ENCODE results near the gene GRIA1.

GRIA1 gene

DNA sequence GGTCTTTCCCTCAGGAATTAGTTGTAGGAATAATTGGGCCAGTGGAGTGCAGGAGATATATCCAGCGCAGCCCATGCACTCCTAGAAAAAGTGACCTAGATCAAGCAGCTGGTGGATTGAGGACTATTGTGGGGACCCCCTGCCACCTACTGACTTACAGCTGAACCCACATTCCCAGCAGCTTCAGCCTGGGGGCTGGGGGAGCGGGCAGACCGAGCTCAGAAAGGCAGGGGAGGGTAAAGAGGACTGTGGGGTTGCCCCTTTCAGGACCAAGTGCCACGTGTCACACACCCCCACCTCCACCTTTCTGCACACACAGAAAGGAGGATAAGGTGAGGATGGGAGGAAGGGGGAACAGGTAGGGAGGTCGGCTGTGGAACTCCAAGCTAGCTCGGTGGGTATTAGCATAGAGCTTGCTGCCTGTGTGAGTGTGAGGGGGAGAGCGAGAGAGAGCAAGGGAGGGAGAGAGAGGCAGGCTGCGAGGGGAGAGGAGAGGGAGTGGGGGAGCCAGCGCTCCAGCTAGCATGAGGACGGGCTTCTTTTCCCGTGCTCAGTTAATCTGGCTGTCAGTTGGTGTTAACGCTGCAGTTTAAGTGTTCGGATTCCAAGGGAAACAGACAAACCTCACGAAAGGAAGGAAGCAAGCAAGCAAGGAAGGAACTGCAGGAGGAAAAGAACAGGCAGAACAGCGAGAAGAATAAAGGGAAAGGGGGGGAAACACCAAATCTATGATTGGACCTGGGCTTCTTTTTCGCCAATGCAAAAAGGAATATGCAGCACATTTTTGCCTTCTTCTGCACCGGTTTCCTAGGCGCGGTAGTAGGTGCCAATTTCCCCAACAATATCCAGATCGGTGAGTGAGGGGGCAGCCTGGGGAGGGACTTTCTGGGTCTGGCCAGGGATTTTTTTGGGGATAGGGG is at the start of gene GRIA1:
GRIA1 (plus strand) TSS at position 553 of the 920 bp plus-strand sequence.
- H3K4me1 Mint-ChIP-seq = no peaks in the 10 kb centered on the region

DNA sequence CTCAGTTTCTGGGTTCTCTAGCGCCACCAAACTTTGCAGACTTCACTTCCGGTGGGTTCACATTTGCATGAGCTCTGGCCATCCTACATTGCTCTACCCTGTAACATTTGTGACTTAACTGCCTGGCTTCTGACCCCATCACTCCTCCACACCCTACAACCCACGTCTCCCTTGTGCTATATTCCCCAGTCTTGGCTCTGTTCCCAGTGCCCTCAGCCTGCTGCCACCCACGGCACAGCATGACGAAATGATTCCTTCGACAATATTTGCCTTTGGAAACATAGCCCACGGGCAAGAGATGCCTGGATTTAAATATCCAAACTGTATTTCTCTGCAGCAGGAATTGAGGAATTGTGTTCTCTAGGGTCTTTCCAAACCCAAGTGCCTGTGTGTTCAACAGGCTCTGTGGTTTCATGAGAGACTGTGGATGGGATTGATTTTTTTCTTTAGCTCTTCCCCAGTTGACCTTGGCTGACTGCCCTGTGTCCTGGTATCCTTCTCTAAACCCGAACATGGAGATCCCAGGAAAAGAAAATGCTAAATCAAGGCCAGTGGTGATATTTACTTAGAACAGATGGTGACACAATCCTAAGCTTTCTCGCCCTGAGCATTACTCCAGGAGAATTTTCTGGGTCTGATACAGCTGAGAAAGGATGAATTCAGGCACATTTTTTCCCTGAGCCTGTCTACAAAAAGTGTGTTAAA is 44.4 kb upstream of the GRIA1 start:
- H3K27ac Mint-ChIP-seq = no peak overlapping the region
- H3K27me3 Mint-ChIP-seq = peaks cover 1% of the 10 kb centered on the region
- H3K36me3 Mint-ChIP-seq = no peaks in the 10 kb centered on the region
- H3K9me3 Mint-ChIP-seq = no peaks in the 10 kb centered on the region
- no peaks in the 10 kb centered on the region for H3K4me1 Mint-ChIP-seq
- no peak overlapping the region for H3K4me3 Mint-ChIP-seq

More for the DNA sequence above, at the start of gene GRIA1:
- no peaks in the 10 kb centered on the region for H3K36me3 Mint-ChIP-seq
- no peak within 1 kb of the TSS for H3K4me3 Mint-ChIP-seq
- H3K27me3 Mint-ChIP-seq = peaks cover 27% of the 10 kb centered on the region
- no peaks in the 10 kb centered on the region for H3K9me3 Mint-ChIP-seq
- no peak within 1 kb of the TSS for H3K27ac Mint-ChIP-seq

DNA sequence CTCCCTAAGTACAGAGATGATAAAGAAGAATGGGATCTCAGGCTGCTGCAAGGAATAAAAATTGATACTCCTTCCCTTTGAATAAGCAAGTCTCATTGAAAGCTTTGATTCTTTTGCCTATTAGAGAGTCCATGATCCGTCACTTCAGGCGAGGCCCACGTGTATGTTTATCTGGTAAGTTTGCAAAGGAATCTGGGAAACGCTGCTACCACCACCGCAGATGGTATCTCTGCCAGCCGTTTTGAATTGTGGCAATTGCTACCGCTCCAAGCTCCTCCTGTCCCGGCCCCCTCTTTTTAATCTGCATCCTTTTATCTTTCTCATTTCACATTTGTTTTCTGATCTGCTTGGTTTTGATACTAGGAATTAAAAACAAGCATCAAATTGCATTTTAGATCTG is 42.9 kb upstream of the GRIA1 start:
- H3K27me3 Mint-ChIP-seq = no peaks in the 10 kb centered on the region
- H3K27ac Mint-ChIP-seq = no peak overlapping the region
- H3K36me3 Mint-ChIP-seq = no peaks in the 10 kb centered on the region
- no peaks in the 10 kb centered on the region for H3K4me1 Mint-ChIP-seq
- H3K9me3 Mint-ChIP-seq = no peaks in the 10 kb centered on the region
- H3K4me3 Mint-ChIP-seq = no peak overlapping the region

DNA sequence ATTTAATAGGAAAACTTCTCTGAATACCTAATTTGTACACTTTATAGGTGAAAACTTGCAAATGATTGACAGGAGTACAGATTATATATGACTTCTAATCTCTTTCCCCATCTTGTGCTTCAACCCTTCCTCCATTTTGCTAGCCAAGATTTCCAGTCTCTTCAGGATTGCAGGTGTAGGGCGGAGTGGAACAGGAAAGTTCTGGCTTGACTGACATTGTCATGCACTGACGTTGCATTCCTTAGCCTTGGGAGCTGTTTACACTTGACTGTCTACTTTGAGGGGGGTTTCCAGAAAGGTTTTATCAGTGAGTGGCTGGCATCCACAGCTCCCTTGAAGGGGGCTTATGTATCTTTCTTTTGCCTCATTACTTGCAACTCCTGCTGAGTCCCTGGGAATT is 34.1 kb upstream of the GRIA1 start:
- no peaks in the 10 kb centered on the region for H3K36me3 Mint-ChIP-seq
- H3K27ac Mint-ChIP-seq = no peak overlapping the region
- no peaks in the 10 kb centered on the region for H3K4me1 Mint-ChIP-seq
- H3K4me3 Mint-ChIP-seq = no peak overlapping the region
- no peaks in the 10 kb centered on the region for H3K9me3 Mint-ChIP-seq
- no peaks in the 10 kb centered on the region for H3K27me3 Mint-ChIP-seq

DNA sequence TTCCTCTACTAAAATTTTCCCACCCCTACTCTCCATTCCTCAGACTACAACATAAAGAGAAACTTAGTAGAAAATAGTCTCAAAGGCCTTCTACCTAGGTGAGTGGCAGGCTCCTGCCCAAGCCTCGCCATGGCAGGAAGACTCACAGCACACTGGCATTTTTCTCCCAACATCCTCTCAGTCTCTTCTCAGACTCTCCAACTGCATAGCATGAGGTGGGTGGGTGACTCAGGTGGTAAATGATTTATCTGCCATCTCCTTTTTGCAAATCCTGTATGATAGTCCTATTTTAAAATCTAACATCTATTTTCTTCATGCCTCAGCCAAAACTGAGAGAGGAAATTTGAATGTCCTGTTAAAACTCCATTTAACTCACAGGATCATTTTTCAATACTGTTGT is 33.5 kb upstream of the GRIA1 start:
- Mint-ChIP-seq H3K9me3 (no peaks in the 10 kb centered on the region), H3K27ac (no peak overlapping the region), H3K4me1 (no peaks in the 10 kb centered on the region), H3K4me3 (no peak overlapping the region), H3K36me3 (no peaks in the 10 kb centered on the region), H3K27me3 (no peaks in the 10 kb centered on the region)

DNA sequence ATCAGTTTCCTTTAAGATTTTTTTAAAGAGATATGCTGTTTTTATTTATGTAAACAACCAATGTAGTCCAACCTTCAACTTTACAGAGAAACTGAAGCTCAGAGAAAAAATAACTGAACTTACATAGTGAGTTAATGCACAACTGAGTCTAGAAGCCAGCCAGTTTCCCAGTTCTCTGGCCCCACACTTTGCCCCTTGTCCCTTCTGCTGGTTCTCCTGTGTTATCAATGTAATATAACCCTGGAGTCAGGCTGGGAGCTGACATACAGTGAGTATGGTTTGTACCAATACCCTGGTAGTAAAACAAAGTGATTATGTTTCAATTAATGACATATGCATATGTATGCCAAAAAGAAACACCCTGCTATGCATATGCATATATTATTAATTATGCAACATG is 32.2 kb upstream of the GRIA1 start:
- H3K4me1 Mint-ChIP-seq = no peaks in the 10 kb centered on the region
- H3K27me3 Mint-ChIP-seq = no peaks in the 10 kb centered on the region
- no peaks in the 10 kb centered on the region for H3K36me3 Mint-ChIP-seq
- H3K4me3 Mint-ChIP-seq = no peak overlapping the region
- H3K9me3 Mint-ChIP-seq = no peaks in the 10 kb centered on the region
- H3K27ac Mint-ChIP-seq = no peak overlapping the region

DNA sequence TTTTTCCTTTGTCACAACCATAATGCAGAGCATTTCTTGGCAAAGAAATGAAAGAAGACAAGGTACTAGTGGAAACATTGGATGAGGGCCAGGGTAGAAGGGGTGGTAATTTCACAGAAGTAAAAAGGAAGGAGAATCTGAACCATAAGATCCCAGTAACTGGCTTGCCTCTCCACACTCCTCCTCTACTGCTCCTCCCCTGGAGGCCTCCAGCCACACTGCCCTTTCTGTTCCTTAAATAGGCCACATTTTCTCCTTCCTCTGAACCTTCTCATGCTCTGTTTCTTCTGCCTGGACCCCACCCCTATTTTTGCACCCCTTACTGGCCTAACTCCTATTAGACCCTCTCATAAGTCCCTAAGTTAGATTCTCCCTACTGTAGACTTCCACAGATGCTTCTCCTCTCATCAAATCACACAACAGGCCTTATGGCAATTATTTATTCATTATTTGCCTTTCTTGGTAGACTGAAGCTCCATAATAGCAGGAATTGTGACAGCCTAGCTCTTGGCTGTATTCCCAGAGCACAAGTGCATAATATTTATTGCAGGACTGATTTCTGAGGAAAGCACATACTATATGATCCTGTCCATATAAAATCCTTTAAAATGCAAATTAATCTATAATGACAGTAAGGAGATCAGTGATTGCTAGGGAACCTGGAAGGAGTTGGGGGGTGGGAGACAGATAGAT is 31.3 kb upstream of the GRIA1 start:
- Mint-ChIP-seq H3K9me3 (no peaks in the 10 kb centered on the region), H3K4me1 (no peaks in the 10 kb centered on the region), H3K4me3 (no peak overlapping the region), H3K36me3 (no peaks in the 10 kb centered on the region), H3K27me3 (no peaks in the 10 kb centered on the region), H3K27ac (no peak overlapping the region)

DNA sequence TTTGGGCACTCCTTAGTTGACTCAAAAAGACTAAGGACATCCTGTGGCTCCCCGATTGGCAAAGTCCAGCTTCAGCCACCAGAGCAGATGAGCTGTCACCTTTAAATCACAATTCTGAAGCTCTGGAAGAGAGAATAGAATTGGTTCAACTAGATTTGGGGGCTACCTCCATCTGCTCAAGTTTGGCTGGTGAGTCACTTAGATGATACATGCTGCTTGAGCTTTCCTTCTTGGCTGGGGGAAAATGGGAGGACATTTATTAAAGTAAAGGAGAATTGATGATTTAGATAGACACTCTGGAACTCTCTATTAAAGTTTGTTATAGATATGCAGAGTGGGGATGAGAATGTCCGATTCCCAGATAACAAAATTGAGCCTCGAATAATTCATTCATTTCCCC is 30.0 kb upstream of the GRIA1 start:
- Mint-ChIP-seq H3K27me3 (no peaks in the 10 kb centered on the region), H3K4me3 (no peak overlapping the region), H3K36me3 (no peaks in the 10 kb centered on the region), H3K27ac (no peak overlapping the region), H3K4me1 (no peaks in the 10 kb centered on the region), H3K9me3 (no peaks in the 10 kb centered on the region)

DNA sequence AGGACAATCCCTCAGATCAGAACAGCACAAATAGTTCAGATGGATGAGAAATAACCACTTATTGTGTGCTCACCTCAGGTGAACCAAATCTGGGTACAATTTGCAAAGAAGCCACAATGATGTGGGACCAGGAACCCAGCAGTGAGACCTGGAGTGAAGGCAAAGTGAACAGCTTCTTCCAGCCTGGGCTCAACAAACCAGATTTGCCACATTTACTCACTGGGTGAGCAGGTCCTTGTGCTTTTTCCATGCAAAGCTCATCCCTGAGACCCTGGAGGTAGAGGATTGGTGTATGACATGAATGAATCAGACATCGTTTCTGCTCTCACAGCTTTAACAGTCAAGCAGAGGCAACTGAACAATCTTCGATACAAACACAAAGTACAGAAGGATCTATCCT is 29.1 kb upstream of the GRIA1 start:
- Mint-ChIP-seq H3K9me3 (no peaks in the 10 kb centered on the region), H3K4me3 (no peak overlapping the region), H3K36me3 (no peaks in the 10 kb centered on the region), H3K27ac (no peak overlapping the region), H3K27me3 (no peaks in the 10 kb centered on the region), H3K4me1 (no peaks in the 10 kb centered on the region)

DNA sequence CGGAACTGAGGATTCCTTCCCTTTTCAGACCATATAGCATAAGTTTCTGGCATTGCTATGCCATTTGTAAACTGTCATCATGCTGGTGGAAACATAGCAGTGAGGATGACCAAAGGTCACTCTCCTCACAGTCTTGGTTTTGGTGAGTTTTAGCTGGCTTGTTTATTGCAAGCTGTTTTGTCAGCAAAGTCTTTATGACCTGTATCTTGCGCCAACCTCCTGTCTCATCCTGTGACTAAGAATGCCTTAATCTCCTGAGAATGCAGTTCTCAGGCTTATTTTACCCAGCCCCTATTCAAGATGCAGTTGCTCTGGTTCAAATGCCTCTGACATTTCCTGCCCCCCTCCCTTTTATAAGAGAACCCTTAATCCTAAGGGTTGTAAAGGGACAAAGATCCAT is 26.7 kb upstream of the GRIA1 start:
- Mint-ChIP-seq H3K9me3 (no peaks in the 10 kb centered on the region), H3K36me3 (no peaks in the 10 kb centered on the region), H3K4me1 (no peaks in the 10 kb centered on the region), H3K27me3 (no peaks in the 10 kb centered on the region), H3K4me3 (no peak overlapping the region), H3K27ac (no peak overlapping the region)

DNA sequence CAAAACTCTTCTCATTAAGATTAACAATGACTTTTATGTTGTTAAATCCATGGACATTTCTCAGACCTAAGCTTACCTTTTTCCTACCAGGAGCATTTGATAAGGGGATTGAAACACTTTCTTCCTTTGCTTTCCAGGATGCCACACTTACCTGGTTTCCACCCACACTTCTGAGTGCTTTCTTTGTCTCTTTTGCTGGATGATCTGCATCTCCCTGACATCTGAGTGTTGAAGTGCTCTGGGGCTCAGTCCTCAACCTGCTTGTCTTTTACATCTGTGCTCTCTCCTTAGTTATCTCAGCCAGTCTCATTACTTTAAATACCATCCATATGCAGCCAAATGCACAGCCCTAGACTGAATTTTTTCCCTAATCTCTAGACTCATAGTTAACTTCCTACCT is 22.9 kb upstream of the GRIA1 start:
- H3K27ac Mint-ChIP-seq = no peak overlapping the region
- no peaks in the 10 kb centered on the region for H3K27me3 Mint-ChIP-seq
- no peak overlapping the region for H3K4me3 Mint-ChIP-seq
- no peaks in the 10 kb centered on the region for H3K4me1 Mint-ChIP-seq
- no peaks in the 10 kb centered on the region for H3K36me3 Mint-ChIP-seq
- peaks cover 5% of the 10 kb centered on the region for H3K9me3 Mint-ChIP-seq

DNA sequence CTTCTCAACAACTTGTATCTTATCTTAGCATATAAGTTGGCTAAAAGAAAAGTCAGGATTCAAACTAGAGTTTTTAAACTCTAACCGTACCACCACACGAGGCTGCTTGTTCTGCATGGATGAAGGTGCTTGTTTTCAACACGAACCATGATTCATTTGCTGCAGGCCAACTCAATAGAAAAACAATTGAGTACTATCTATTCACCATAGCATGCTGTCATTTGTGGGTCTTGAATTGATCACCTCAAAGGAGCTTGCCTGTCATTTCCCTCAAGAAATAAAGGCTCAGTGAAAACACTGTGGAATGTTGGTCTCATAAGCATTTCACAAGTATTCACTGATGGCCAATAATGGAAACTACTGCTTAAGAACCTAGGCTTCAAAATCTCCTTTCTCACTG is 21.0 kb upstream of the GRIA1 start:
- Mint-ChIP-seq H3K27me3 (no peaks in the 10 kb centered on the region), H3K4me3 (no peak overlapping the region), H3K9me3 (peaks cover 20% of the 10 kb centered on the region), H3K27ac (no peak overlapping the region), H3K36me3 (no peaks in the 10 kb centered on the region), H3K4me1 (no peaks in the 10 kb centered on the region)

DNA sequence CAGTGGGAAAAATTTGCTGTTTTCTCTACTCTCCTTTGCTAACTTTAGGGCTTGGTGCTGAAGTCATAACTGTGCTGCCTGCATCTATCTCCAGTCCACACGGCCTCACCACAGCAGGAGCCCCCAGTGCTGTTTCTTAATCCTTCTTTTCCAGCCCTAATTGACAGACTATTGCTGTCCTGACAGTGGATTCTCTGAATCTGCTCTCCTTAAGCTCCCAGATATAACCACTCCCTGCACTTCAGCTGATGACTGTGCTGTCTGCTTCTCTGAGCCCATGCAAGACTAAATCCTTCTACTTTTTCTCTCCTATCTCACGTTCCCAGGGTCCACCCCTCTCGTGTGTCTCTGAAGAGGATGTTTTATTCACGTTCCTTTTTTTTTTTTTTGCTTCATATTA is 19.7 kb upstream of the GRIA1 start:
- peaks cover 2% of the 10 kb centered on the region for H3K27me3 Mint-ChIP-seq
- no peaks in the 10 kb centered on the region for H3K4me1 Mint-ChIP-seq
- no peaks in the 10 kb centered on the region for H3K36me3 Mint-ChIP-seq
- H3K27ac Mint-ChIP-seq = no peak overlapping the region
- peaks cover 20% of the 10 kb centered on the region for H3K9me3 Mint-ChIP-seq
- H3K4me3 Mint-ChIP-seq = no peak overlapping the region

DNA sequence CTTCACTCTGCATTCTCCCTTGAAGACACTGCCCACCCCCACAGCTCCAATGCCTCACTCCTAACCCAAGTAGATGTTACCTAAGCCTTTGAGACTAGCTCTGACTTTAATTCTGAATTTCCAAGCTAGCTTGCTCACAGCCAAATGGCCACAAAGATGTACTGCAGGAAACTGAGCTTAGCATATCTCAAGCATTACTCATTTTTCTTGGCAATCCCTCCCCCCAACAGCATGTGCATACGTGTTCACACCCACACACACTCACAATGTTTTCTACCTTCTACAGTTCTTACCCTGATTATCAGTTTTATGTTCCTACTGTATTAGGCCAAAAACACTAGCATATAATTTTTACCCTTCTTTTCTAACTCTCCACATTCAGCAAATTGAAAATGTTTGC is 13.7 kb upstream of the GRIA1 start:
- peaks cover 2% of the 10 kb centered on the region for H3K27me3 Mint-ChIP-seq
- no peak overlapping the region for H3K27ac Mint-ChIP-seq
- H3K4me1 Mint-ChIP-seq = no peaks in the 10 kb centered on the region
- H3K9me3 Mint-ChIP-seq = peaks cover 15% of the 10 kb centered on the region
- H3K36me3 Mint-ChIP-seq = no peaks in the 10 kb centered on the region
- H3K4me3 Mint-ChIP-seq = no peak overlapping the region

DNA sequence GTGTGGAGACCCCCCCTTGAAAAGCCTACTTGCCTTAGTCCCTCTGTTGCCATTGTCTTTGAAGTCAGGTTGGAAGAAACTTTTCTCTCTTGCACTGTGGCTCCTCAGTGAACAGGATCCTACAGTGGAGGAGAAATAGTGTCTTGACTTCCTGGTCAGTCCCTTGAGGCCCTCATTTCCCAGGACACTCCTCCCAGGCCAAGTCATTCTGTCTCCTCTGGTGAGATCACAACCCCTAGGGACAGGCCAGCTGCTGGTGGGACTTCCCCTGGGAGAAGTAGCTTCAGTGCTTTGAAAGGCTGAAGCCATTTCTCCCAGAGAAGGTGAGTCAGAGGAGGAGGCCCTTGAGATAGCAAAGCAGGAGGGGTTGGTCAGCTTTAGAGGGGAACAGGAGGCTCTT is 10.1 kb upstream of the GRIA1 start:
- H3K27ac Mint-ChIP-seq = no peak overlapping the region
- H3K4me1 Mint-ChIP-seq = no peaks in the 10 kb centered on the region
- H3K4me3 Mint-ChIP-seq = no peak overlapping the region
- no peaks in the 10 kb centered on the region for H3K36me3 Mint-ChIP-seq
- no peaks in the 10 kb centered on the region for H3K9me3 Mint-ChIP-seq
- H3K27me3 Mint-ChIP-seq = peaks cover 5% of the 10 kb centered on the region

DNA sequence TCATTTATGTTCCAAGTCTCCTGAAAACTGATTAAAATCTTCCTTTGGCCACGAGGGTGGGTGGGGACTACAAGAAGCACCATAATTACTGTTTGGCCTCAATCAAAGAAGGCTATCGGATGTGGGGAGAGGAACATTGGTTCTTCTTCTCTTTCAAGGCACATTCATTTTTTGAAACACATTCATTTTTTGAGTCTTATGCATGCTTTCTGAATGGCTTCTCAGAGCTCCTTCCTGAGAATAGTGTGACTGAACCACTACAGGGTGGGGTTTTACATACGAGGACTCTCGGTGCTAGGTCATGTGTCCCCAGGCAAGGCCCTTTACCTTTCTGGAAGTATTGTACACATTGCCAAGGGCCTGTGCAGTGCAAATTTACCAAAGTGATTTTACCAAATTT is 7.0 kb upstream of the GRIA1 start:
- Mint-ChIP-seq H3K4me1 (no peaks in the 10 kb centered on the region), H3K27me3 (peaks cover 7% of the 10 kb centered on the region), H3K9me3 (no peaks in the 10 kb centered on the region), H3K27ac (no peak overlapping the region), H3K36me3 (no peaks in the 10 kb centered on the region), H3K4me3 (no peak overlapping the region)

Data from activated naive CD4-positive, alpha-beta T cell treated with anti-CD3 and anti-CD28 coated beads, Interleukin-2, amount 50 U/mL, for 24 hours (primary cell).